Neural cell (in vitro differentiated cells): ENCODE data around the gene PTDSS2. TPM values are rescaled to one million over a fixed set of nuclear protein-coding genes. Genes with fewer than 3 reads are reported as not detected.
"Not testable (repeated sequence)": the region's sequence is repeated elsewhere in the genome, so short reads cannot be mapped to it uniquely, and the experiment has no call there.

Source experiments
- H2AFZ ChIP-seq: fragments of 200-600, 300-800 bp; sonication (generic), shearing (Covaris generic); 2 replicates; pipeline ENCODE4 v1.6.0; 2014; ENCODE audit warnings: low read depth, mild to moderate bottlenecking, antibody characterized with exemption, low read length, moderate library complexity
- H3F3A ChIP-seq: fragments of 200-600 bp; shearing (Covaris generic); 2 replicates; pipeline ENCODE4 v1.6.1; 2016; ENCODE audit warnings: mild to moderate bottlenecking, moderate library complexity, mixed read lengths, antibody characterized with exemption, low read length; ENCODE audit not compliant: insufficient read depth, poor library complexity, severe bottlenecking
- H3K27ac ChIP-seq: fragments of 200-600, 300-800 bp; sonication (generic), shearing (Covaris generic); 2 replicates; pipeline ENCODE4 v1.5.1; 2014; ENCODE audit warnings: mild to moderate bottlenecking, low read length, moderate library complexity
- H3K27me3 ChIP-seq: fragments of 300-800, 200-600 bp; sonication (generic), shearing (Covaris generic); 2 replicates; pipeline ENCODE4 v1.6.0; 2014; ENCODE audit warnings: mild to moderate bottlenecking, low read depth, low read length, moderate library complexity; ENCODE audit not compliant: insufficient read depth
- H3K36me3 ChIP-seq: fragments of 300-800, 200-600 bp; sonication (generic), shearing (Covaris generic); 2 replicates; pipeline ENCODE4 v1.5.1; 2014; ENCODE audit warnings: mild to moderate bottlenecking, antibody characterized with exemption, low read length, moderate library complexity; ENCODE audit not compliant: insufficient read depth
- H3K4me2 ChIP-seq: fragments of 300-800, 200-600 bp; sonication (generic), shearing (Covaris generic); 2 replicates; pipeline ENCODE4 v1.6.0; 2014; ENCODE audit warnings: mild to moderate bottlenecking, low read length
- H3K4me3 ChIP-seq: fragments of 300-800, 200-600 bp; sonication (generic), shearing (Covaris generic); 2 replicates; pipeline ENCODE4 v1.5.1; 2014; ENCODE audit warnings: mild to moderate bottlenecking, low read length, moderate library complexity
- H3K79me2 ChIP-seq: fragments of 200-600 bp; shearing (Covaris generic); replicated peaks from 2 replicates; pipeline ENCODE4 v1.6.0; 2014; ENCODE audit warnings: mild to moderate bottlenecking, low read length, moderate library complexity; ENCODE audit not compliant: insufficient read depth
- H3K9ac ChIP-seq: fragments of 300-800, 200-600 bp; sonication (generic), shearing (Covaris generic); 2 replicates; pipeline ENCODE4 v1.6.1; 2016; ENCODE audit warnings: mild to moderate bottlenecking, low read length, mixed read lengths
- H3K9me2 ChIP-seq: fragments of 200-600 bp; shearing (Covaris generic); 2 replicates; pipeline ENCODE4 v1.6.1; 2016; ENCODE audit warnings: mild to moderate bottlenecking, low read length, mixed read lengths; ENCODE audit not compliant: insufficient read depth
- H3K9me3 ChIP-seq: fragments of 200-600, 300-800 bp; sonication (generic), shearing (Covaris generic); 2 replicates; pipeline ENCODE4 v1.6.1; 2016; ENCODE audit warnings: mild to moderate bottlenecking, mixed run types, low read length, moderate library complexity, mixed read lengths
- H4K20me1 ChIP-seq: fragments of 200-600 bp; shearing (Covaris generic); 2 replicates; pipeline ENCODE4 v1.6.1; 2016; ENCODE audit warnings: mild to moderate bottlenecking, mixed run types; ENCODE audit not compliant: insufficient read depth
- EP300 ChIP-seq: fragments of 450-650 bp; conservative IDR thresholded peaks from 2 replicates; pipeline ENCODE4 v1.6.1; 2014; ENCODE audit warnings: antibody characterized with exemption, mild to moderate bottlenecking, moderate library complexity; ENCODE audit not compliant: poor library complexity, severe bottlenecking
- EZH2 ChIP-seq: fragments of 200-600, 300-800 bp; shearing (Covaris generic), sonication (generic); IDR thresholded peaks from 2 replicates; pipeline ENCODE4 v1.6.1; 2014; ENCODE audit warnings: antibody characterized with exemption, low read length, borderline replicate concordance, mild to moderate bottlenecking; ENCODE audit not compliant: insufficient read depth, poor library complexity, severe bottlenecking
- MXI1 ChIP-seq: fragments of 450-650 bp; conservative IDR thresholded peaks from 2 replicates; pipeline ENCODE4 v1.6.1; 2014; ENCODE audit warnings: antibody characterized with exemption, mild to moderate bottlenecking; ENCODE audit not compliant: poor library complexity, severe bottlenecking
- POLR2AphosphoS5 ChIP-seq: IDR thresholded peaks from 2 replicates; pipeline ENCODE4 v1.6.1; 2012
- RAD21 ChIP-seq: fragments of 450-650 bp; conservative IDR thresholded peaks from 2 replicates; pipeline ENCODE4 v1.6.1; 2014; ENCODE audit warnings: antibody characterized with exemption, mild to moderate bottlenecking, moderate library complexity
- SMC3 ChIP-seq: fragments of 450-650 bp; conservative IDR thresholded peaks from 2 replicates; pipeline ENCODE4 v1.6.1; 2014; ENCODE audit warnings: antibody characterized with exemption, mild to moderate bottlenecking, moderate library complexity; ENCODE audit not compliant: poor library complexity
- TAF1 ChIP-seq: IDR thresholded peaks from 2 replicates; pipeline ENCODE4 v1.6.1; 2012; ENCODE audit warnings: low read depth
- polyA plus RNA-seq: library from polyadenylated mRNA; depleted of rRNA; stranded (reverse); fragments of >200 nt; gene quantifications from 2 replicates; pipeline ENCODE4 v1.2.3, GENCODE V29; 2014
- TF ChIP-seq, protein P1 (sequence below): fragments of 450-650 bp; IDR thresholded peaks from 2 replicates; pipeline ENCODE4 v1.5.1; 2014; ENCODE audit warnings: antibody characterized with exemption, mild to moderate bottlenecking, moderate library complexity; ENCODE audit not compliant: poor library complexity, severe bottlenecking
- TF ChIP-seq, protein P2 (sequence below): IDR thresholded peaks from 2 replicates; pipeline ENCODE4 v1.6.1; 2012; ENCODE audit warnings: borderline replicate concordance

Gene PTDSS2
- polyA plus RNA-seq, 1 donor from 2014 or later = 54.3 TPM

DNA sequence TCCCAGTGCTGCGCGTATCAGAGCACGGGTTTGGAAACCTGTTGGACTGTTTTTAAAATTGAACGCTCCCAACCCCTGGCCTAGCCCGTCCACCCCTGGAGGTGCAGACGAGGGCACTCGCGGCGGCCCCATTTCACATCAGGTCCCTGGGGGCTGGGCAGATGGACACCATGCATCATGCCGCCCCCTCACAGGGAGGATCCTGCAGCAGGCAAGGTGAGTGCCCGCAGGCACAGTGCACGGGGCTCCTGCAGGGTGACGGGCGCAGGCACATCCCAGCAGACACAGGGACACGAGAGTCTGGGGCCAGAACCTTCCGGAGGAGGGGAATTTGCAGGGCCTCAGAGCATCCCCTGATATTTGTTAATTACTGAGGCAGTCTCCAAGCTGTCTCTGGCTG, 15.6 kb upstream of the PTDSS2 start:
- TF ChIP-seq MXI1 (no peak), EZH2 (no peak), RAD21 (no peak), POLR2AphosphoS5 (no peak), TAF1 (no peak), SMC3 (no peak), EP300 (no peak)
- TF ChIP-seq, protein P1, sequence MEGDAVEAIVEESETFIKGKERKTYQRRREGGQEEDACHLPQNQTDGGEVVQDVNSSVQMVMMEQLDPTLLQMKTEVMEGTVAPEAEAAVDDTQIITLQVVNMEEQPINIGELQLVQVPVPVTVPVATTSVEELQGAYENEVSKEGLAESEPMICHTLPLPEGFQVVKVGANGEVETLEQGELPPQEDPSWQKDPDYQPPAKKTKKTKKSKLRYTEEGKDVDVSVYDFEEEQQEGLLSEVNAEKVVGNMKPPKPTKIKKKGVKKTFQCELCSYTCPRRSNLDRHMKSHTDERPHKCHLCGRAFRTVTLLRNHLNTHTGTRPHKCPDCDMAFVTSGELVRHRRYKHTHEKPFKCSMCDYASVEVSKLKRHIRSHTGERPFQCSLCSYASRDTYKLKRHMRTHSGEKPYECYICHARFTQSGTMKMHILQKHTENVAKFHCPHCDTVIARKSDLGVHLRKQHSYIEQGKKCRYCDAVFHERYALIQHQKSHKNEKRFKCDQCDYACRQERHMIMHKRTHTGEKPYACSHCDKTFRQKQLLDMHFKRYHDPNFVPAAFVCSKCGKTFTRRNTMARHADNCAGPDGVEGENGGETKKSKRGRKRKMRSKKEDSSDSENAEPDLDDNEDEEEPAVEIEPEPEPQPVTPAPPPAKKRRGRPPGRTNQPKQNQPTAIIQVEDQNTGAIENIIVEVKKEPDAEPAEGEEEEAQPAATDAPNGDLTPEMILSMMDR = no peak
- TF ChIP-seq, protein P2, sequence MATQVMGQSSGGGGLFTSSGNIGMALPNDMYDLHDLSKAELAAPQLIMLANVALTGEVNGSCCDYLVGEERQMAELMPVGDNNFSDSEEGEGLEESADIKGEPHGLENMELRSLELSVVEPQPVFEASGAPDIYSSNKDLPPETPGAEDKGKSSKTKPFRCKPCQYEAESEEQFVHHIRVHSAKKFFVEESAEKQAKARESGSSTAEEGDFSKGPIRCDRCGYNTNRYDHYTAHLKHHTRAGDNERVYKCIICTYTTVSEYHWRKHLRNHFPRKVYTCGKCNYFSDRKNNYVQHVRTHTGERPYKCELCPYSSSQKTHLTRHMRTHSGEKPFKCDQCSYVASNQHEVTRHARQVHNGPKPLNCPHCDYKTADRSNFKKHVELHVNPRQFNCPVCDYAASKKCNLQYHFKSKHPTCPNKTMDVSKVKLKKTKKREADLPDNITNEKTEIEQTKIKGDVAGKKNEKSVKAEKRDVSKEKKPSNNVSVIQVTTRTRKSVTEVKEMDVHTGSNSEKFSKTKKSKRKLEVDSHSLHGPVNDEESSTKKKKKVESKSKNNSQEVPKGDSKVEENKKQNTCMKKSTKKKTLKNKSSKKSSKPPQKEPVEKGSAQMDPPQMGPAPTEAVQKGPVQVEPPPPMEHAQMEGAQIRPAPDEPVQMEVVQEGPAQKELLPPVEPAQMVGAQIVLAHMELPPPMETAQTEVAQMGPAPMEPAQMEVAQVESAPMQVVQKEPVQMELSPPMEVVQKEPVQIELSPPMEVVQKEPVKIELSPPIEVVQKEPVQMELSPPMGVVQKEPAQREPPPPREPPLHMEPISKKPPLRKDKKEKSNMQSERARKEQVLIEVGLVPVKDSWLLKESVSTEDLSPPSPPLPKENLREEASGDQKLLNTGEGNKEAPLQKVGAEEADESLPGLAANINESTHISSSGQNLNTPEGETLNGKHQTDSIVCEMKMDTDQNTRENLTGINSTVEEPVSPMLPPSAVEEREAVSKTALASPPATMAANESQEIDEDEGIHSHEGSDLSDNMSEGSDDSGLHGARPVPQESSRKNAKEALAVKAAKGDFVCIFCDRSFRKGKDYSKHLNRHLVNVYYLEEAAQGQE = no peak
- H3K4me2 ChIP-seq = no peak overlapping the region
- no peak overlapping the region for H3K4me3 ChIP-seq
- no peak overlapping the region for H2AFZ ChIP-seq
- no peaks in the 10 kb centered on the region for H3K36me3 ChIP-seq
- no peaks in the 10 kb centered on the region for H3K27me3 ChIP-seq
- H3K9me3 ChIP-seq = no peaks in the 10 kb centered on the region
- H3K79me2 ChIP-seq = no peaks in the 10 kb centered on the region
- no peak overlapping the region for H3K27ac ChIP-seq
- H4K20me1 ChIP-seq = no peaks in the 10 kb centered on the region
- H3K9ac ChIP-seq = no peak overlapping the region
- no peaks in the 10 kb centered on the region for H3F3A ChIP-seq
- no peaks in the 10 kb centered on the region for H3K9me2 ChIP-seq

DNA sequence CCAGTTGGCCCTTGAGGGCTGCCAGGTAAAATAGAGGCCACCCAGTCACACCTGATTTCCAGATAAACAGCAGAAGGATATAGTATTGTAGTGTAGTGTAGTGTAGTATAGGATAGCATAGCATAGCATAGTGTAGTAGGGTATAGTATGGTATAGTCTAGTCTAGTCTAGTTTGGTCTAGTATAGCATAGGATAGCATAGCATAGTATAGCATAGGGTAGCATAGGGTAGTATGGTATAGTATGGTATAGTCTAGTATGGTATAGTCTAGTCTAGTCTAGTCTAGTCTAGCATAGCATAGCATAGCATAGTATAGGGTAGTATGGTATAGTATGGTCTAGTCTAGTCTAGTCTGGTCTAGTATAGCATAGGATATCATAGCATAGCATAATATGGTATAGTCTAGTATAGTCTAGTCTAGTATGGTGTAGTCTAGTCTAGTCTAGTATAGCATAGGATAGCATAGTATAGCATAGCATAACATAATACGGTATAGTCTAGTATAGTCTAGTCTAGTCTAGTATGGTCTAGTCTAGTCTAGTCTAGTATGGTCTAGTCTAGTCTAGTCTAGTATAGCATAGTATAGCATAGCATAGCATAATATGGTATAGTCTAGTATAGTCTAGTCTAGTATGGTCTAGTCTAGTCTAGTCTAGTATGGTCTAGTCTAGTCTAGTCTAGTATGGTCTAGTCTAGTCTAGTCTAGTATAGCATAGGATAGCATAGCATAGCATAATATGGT, 14.9 kb upstream of the PTDSS2 start:
- H3K4me2 ChIP-seq, H3K9ac ChIP-seq, H3K9me2 ChIP-seq: not testable (repeated sequence)

More for the DNA sequence above, 14.9 kb upstream of the PTDSS2 start:
- H3K4me3 ChIP-seq, H3F3A ChIP-seq, H3K27ac ChIP-seq, H3K27me3 ChIP-seq, H4K20me1 ChIP-seq, H3K9me3 ChIP-seq, H3K36me3 ChIP-seq, H2AFZ ChIP-seq, H3K79me2 ChIP-seq: not testable (repeated sequence)
